Activated naive CD8-positive, alpha-beta T cell treated with anti-CD3 and anti-CD28 coated beads, Interleukin-2, amount 10 ng/mL, durations not matched to agents 7 days and 5 days (primary cell): ENCODE measurements around the gene CDK6. TPM values are rescaled to one million over a fixed set of nuclear protein-coding genes. Genes with fewer than 3 reads are reported as not detected.
A peak's percentile ranks its signal among the peaks of the same experiment; 100 is the strongest.

Experiments used
- ATAC-seq: fragments of 150-1000 bp; cut with Tn5 transposase; one replicate; pipeline ENCODE4 v1.10.0; 2021; ENCODE audit warnings: low read depth, moderate library complexity
- POLR2A ChIA-PET: fragments of 350-600 bp; sonication (Branson Sonifier 250); formaldehyde crosslinking; loops from one replicate; lab custom pipeline; 2021; ENCODE audit warnings: antibody characterized with exemption; lab: Charles Lee
- DNase-seq: peaks from one replicate; pipeline ENCODE4 v3.0.0; 2021
- H3K27ac Mint-ChIP-seq: one replicate; pipeline ENCODE4 v1.8.0; 2022; ENCODE audit warnings: mild to moderate bottlenecking, mixed read lengths
- H3K27me3 Mint-ChIP-seq: one replicate; pipeline ENCODE4 v1.8.0; 2022; ENCODE audit warnings: mild to moderate bottlenecking, moderate library complexity, mixed read lengths
- H3K36me3 Mint-ChIP-seq: one replicate; pipeline ENCODE4 v1.8.0; 2021; ENCODE audit warnings: mild to moderate bottlenecking, mixed read lengths
- H3K4me1 Mint-ChIP-seq: one replicate; pipeline ENCODE4 v1.8.0; 2021; ENCODE audit warnings: mixed read lengths
- H3K4me3 Mint-ChIP-seq: one replicate; pipeline ENCODE4 v1.8.0; 2022; ENCODE audit warnings: mild to moderate bottlenecking, moderate library complexity, mixed read lengths
- H3K9me3 Mint-ChIP-seq: one replicate; pipeline ENCODE4 v1.8.0; 2021; ENCODE audit warnings: mixed read lengths
- total RNA-seq, 2 experiments: library from RNA; stranded (reverse); gene quantifications; one replicate each; pipeline ENCODE4 v1.2.3, GENCODE V29; 2021

The CDK6 gene
- total RNA-seq, 2 experiments from 2014 or later: 98.6 to 99.8 TPM

- Mint-ChIP-seq H3K27me3 (no peaks in the 10 kb centered on the region), H3K4me1 (peaks cover 12% of the 10 kb centered on the region), H3K9me3 (peaks cover 16% of the 10 kb centered on the region), H3K4me3 (no peak overlapping the region), H3K36me3 (peaks cover 45% of the 10 kb centered on the region), H3K27ac (no peak overlapping the region)
- ATAC-seq (no peak), DNase-seq (no peak)
- POLR2A ChIA-PET: no interaction called here
These were observed 42.6 kb downstream of the CDK6 start for GRCh38 chr7:92793656-92794205.

GRCh38 chr7:92790992-92791391 is 45.4 kb downstream of the CDK6 start:
- DNase-seq: no peak
- Mint-ChIP-seq H3K27me3 (no peaks in the 10 kb centered on the region), H3K9me3 (peaks cover 19% of the 10 kb centered on the region), H3K4me1 (peaks cover 12% of the 10 kb centered on the region), H3K27ac (no peak overlapping the region), H3K36me3 (peaks cover 50% of the 10 kb centered on the region), H3K4me3 (no peak overlapping the region)
- no peak for ATAC-seq
- POLR2A ChIA-PET: no interaction called here

- H3K27me3 Mint-ChIP-seq: no peaks in the 10 kb centered on the region
- peak overlapping the region; percentile 11 for H3K27ac Mint-ChIP-seq
- peaks cover 19% of the 10 kb centered on the region for H3K9me3 Mint-ChIP-seq
- peaks cover 60% of the 10 kb centered on the region for H3K36me3 Mint-ChIP-seq
- no peak overlapping the region for H3K4me3 Mint-ChIP-seq
- POLR2A ChIA-PET: no interaction called here
- peaks cover 17% of the 10 kb centered on the region for H3K4me1 Mint-ChIP-seq
- ATAC-seq: no peak
- DNase-seq: no peak
These were observed 47.7 kb downstream of the CDK6 start for GRCh38 chr7:92788559-92789183.

- POLR2A ChIA-PET: no interaction called here
- Mint-ChIP-seq H3K4me3 (no peak overlapping the region), H3K9me3 (peaks cover 15% of the 10 kb centered on the region), H3K27ac (no peak overlapping the region), H3K36me3 (peaks cover 61% of the 10 kb centered on the region), H3K27me3 (no peaks in the 10 kb centered on the region), H3K4me1 (peaks cover 26% of the 10 kb centered on the region)
- DNase-seq (no peak), ATAC-seq (no peak)
These were observed 50.5 kb downstream of the CDK6 start for GRCh38 chr7:92785923-92786322.

GRCh38 chr7:92784935-92785334 is 51.4 kb downstream of the CDK6 start:
- Mint-ChIP-seq H3K4me3 (no peak overlapping the region), H3K27ac (no peak overlapping the region), H3K27me3 (no peaks in the 10 kb centered on the region), H3K9me3 (peaks cover 8% of the 10 kb centered on the region), H3K36me3 (peaks cover 56% of the 10 kb centered on the region), H3K4me1 (peaks cover 26% of the 10 kb centered on the region)
- POLR2A ChIA-PET: no interaction called here
- ATAC-seq: no peak
- no peak for DNase-seq

- DNase-seq (no peak), ATAC-seq (no peak)
- POLR2A ChIA-PET: no interaction called here
- H3K36me3 Mint-ChIP-seq: peaks cover 49% of the 10 kb centered on the region
- H3K27ac Mint-ChIP-seq: no peak overlapping the region
- peaks cover 4% of the 10 kb centered on the region for H3K9me3 Mint-ChIP-seq
- peaks cover 22% of the 10 kb centered on the region for H3K4me1 Mint-ChIP-seq
- no peaks in the 10 kb centered on the region for H3K27me3 Mint-ChIP-seq
- no peak overlapping the region for H3K4me3 Mint-ChIP-seq
These were observed 52.8 kb downstream of the CDK6 start for GRCh38 chr7:92783260-92784201.

- ATAC-seq (no peak), DNase-seq (no peak)
- peaks cover 48% of the 10 kb centered on the region for H3K36me3 Mint-ChIP-seq
- H3K27ac Mint-ChIP-seq: no peak overlapping the region
- peaks cover 2% of the 10 kb centered on the region for H3K9me3 Mint-ChIP-seq
- H3K4me3 Mint-ChIP-seq: no peak overlapping the region
- H3K27me3 Mint-ChIP-seq: no peaks in the 10 kb centered on the region
- POLR2A ChIA-PET: no interaction called here
- H3K4me1 Mint-ChIP-seq: peaks cover 21% of the 10 kb centered on the region
These were observed 53.5 kb downstream of the CDK6 start for GRCh38 chr7:92782855-92783254.

GRCh38 chr7:92782236-92782635 is 54.1 kb downstream of the CDK6 start:
- H3K4me3 Mint-ChIP-seq: no peak overlapping the region
- H3K9me3 Mint-ChIP-seq: peaks cover 2% of the 10 kb centered on the region
- H3K27me3 Mint-ChIP-seq: no peaks in the 10 kb centered on the region
- POLR2A ChIA-PET: no interaction called here
- no peak for DNase-seq
- ATAC-seq: no peak
- H3K4me1 Mint-ChIP-seq: peaks cover 21% of the 10 kb centered on the region
- peaks cover 53% of the 10 kb centered on the region for H3K36me3 Mint-ChIP-seq
- H3K27ac Mint-ChIP-seq: no peak overlapping the region

GRCh38 chr7:92781117-92781720 is 55.2 kb downstream of the CDK6 start:
- peaks cover 63% of the 10 kb centered on the region for H3K36me3 Mint-ChIP-seq
- peaks cover 6% of the 10 kb centered on the region for H3K9me3 Mint-ChIP-seq
- no peaks in the 10 kb centered on the region for H3K27me3 Mint-ChIP-seq
- DNase-seq (no peak), ATAC-seq (no peak)
- H3K4me1 Mint-ChIP-seq: peaks cover 25% of the 10 kb centered on the region
- H3K27ac Mint-ChIP-seq: no peak overlapping the region
- POLR2A ChIA-PET: no interaction called here
- H3K4me3 Mint-ChIP-seq: no peak overlapping the region

- no peak overlapping the region for H3K4me3 Mint-ChIP-seq
- DNase-seq (no peak), ATAC-seq (no peak)
- H3K27ac Mint-ChIP-seq: no peak overlapping the region
- H3K9me3 Mint-ChIP-seq: peaks cover 6% of the 10 kb centered on the region
- H3K36me3 Mint-ChIP-seq: peaks cover 62% of the 10 kb centered on the region
- peaks cover 24% of the 10 kb centered on the region for H3K4me1 Mint-ChIP-seq
- POLR2A ChIA-PET: no interaction called here
- no peaks in the 10 kb centered on the region for H3K27me3 Mint-ChIP-seq
These were observed 57.4 kb downstream of the CDK6 start for GRCh38 chr7:92778972-92779371.

GRCh38 chr7:92777993-92778392 is 58.4 kb downstream of the CDK6 start:
- no peak overlapping the region for H3K27ac Mint-ChIP-seq
- peaks cover 69% of the 10 kb centered on the region for H3K36me3 Mint-ChIP-seq
- ATAC-seq (no peak), DNase-seq (no peak)
- POLR2A ChIA-PET: no interaction called here
- no peaks in the 10 kb centered on the region for H3K27me3 Mint-ChIP-seq
- H3K9me3 Mint-ChIP-seq: peaks cover 6% of the 10 kb centered on the region
- H3K4me1 Mint-ChIP-seq: peaks cover 29% of the 10 kb centered on the region
- H3K4me3 Mint-ChIP-seq: no peak overlapping the region

GRCh38 chr7:92773808-92774207 is 62.6 kb downstream of the CDK6 start:
- DNase-seq (no peak), ATAC-seq (no peak)
- no peaks in the 10 kb centered on the region for H3K27me3 Mint-ChIP-seq
- peaks cover 4% of the 10 kb centered on the region for H3K9me3 Mint-ChIP-seq
- no peak overlapping the region for H3K27ac Mint-ChIP-seq
- H3K4me3 Mint-ChIP-seq: no peak overlapping the region
- peaks cover 54% of the 10 kb centered on the region for H3K36me3 Mint-ChIP-seq
- POLR2A ChIA-PET: no interaction called here
- peaks cover 28% of the 10 kb centered on the region for H3K4me1 Mint-ChIP-seq

- H3K27me3 Mint-ChIP-seq: no peaks in the 10 kb centered on the region
- DNase-seq: no peak
- H3K4me1 Mint-ChIP-seq: peaks cover 43% of the 10 kb centered on the region
- H3K27ac Mint-ChIP-seq: no peak overlapping the region
- peaks cover 56% of the 10 kb centered on the region for H3K36me3 Mint-ChIP-seq
- POLR2A ChIA-PET: no interaction called here
- H3K9me3 Mint-ChIP-seq: no peaks in the 10 kb centered on the region
- no peak for ATAC-seq
- H3K4me3 Mint-ChIP-seq: no peak overlapping the region
These were observed 66.5 kb downstream of the CDK6 start for GRCh38 chr7:92769844-92770243.
